HG03159 (cell line): ENCODE data around the gene IL10RA.
"Not testable (repeated sequence)": the region's sequence is repeated elsewhere in the genome, so short reads cannot be mapped to it uniquely, and the experiment has no call there.

ENCODE experiments used
- ATAC-seq: cut with Tn5 transposase; IDR thresholded peaks from one replicate; pipeline ENCODE4 v1.9.1; 2021; ENCODE audit warnings: mild to moderate bottlenecking, moderate library complexity; ENCODE audit not compliant: unreplicated experiment

The IL10RA gene

GRCh38 chr11:118005224-118006152 is 19.3 kb downstream of the IL10RA start:
- ATAC-seq = no peak

- ATAC-seq = no peak
These were observed 19.9 kb downstream of the IL10RA start for GRCh38 chr11:118006153-118006534.

- no peak for ATAC-seq
These were observed 20.8 kb downstream of the IL10RA start for GRCh38 chr11:118007040-118007439.

- not testable (repeated sequence) for ATAC-seq
These were observed 21.5 kb downstream of the IL10RA start for GRCh38 chr11:118007563-118008270.

- no peak for ATAC-seq
These were observed 22.2 kb downstream of the IL10RA start for GRCh38 chr11:118008271-118008911.

GRCh38 chr11:118009864-118010737 is 23.9 kb downstream of the IL10RA start:
- no peak for ATAC-seq

GRCh38 chr11:118010738-118011461 is 24.7 kb downstream of the IL10RA start:
- ATAC-seq = peak; percentile 78

GRCh38 chr11:118012083-118012669 is 26.0 kb downstream of the IL10RA start:
- no peak for ATAC-seq

GRCh38 chr11:118014022-118014421 is 27.8 kb downstream of the IL10RA start:
- ATAC-seq = no peak

GRCh38 chr11:118015385-118015841 is 29.2 kb downstream of the IL10RA start:
- ATAC-seq = no peak

GRCh38 chr11:118016104-118016503 is 29.9 kb downstream of the IL10RA start:
- ATAC-seq = no peak

- no peak for ATAC-seq
These were observed 30.9 kb downstream of the IL10RA start for GRCh38 chr11:118017111-118017510.

GRCh38 chr11:118017631-118018315 is 31.6 kb downstream of the IL10RA start:
- no peak for ATAC-seq

- no peak for ATAC-seq
These were observed 32.2 kb downstream of the IL10RA start for GRCh38 chr11:118018401-118018800.

- ATAC-seq = no peak
These were observed 35.0 kb downstream of the IL10RA start for GRCh38 chr11:118021146-118021545.

GRCh38 chr11:118027694-118028093 is 41.5 kb downstream of the IL10RA start:
- ATAC-seq = no peak

GRCh38 chr11:118028626-118029025 is 42.4 kb downstream of the IL10RA start:
- ATAC-seq = no peak

GRCh38 chr11:118033443-118033842 is 47.2 kb downstream of the IL10RA start:
- ATAC-seq = no peak

- ATAC-seq = no peak
These were observed 55.9 kb downstream of the IL10RA start for GRCh38 chr11:118042141-118042540.
